Gastroesophageal sphincter (tissue), 3 donors: ENCODE data around the gene OPRD1.

Experiments used
- CTCF ChIP-seq, 4 experiments: fragments of 200-600 bp in 2 of 4; fragments of 450-650 bp in 2 of 4; sonication (generic) in 1 of 4; IDR thresholded peaks; one replicate each; pipeline ENCODE4 v1.5.1; 2017 to 2019; ENCODE audit warnings: antibody characterized with exemption in 4 of 4, mild to moderate bottlenecking in 2 of 4, moderate library complexity in 2 of 4
- POLR2A ChIP-seq, 2 donors: fragments of 450-650 bp; IDR thresholded peaks; one replicate each; pipeline ENCODE4 v1.6.1; 2017; ENCODE audit warnings: antibody characterized with exemption in 2 of 2, mild to moderate bottlenecking in 2 of 2, moderate library complexity in 1 of 2
- POLR2AphosphoS5 ChIP-seq: sonication (generic); formaldehyde crosslinking; IDR thresholded peaks from one replicate; pipeline ENCODE4 v1.6.1; 2017; ENCODE audit warnings: antibody characterized with exemption

- TF ChIP-seq CTCF (IDR thresholded peaks at IDR 0.05) = no peak
- TF ChIP-seq POLR2A (IDR thresholded peaks at IDR 0.05) = no peak
- no peak for TF ChIP-seq POLR2AphosphoS5
Observed at GRCh38 chr1:28803662-28804061, 8.3 kb upstream of the OPRD1 start.
